RWPE1 (cell line): ENCODE measurements around the gene SLC35E3.

Source experiments
- CTCF ChIA-PET: fragments of 350-600 bp; sonication (Branson Sonifier 250); formaldehyde crosslinking; extraction: SDS; loops from one replicate; lab custom pipeline; 2021; lab: Yijun Ruan, JAX
- POLR2A ChIA-PET: fragments of 400-600 bp; formaldehyde crosslinking; extraction: SDS; loops from one replicate; lab custom pipeline; 2020; ENCODE audit warnings: antibody characterized with exemption; ENCODE audit not compliant: low non-redundant PET; lab: Yijun Ruan, JAX
- DNase-seq: peaks from one replicate; pipeline ENCODE4 v3.0.0; 2012; ENCODE audit warnings: low spot score
- H3K27ac ChIP-seq: fragments of 450-650 bp; 2 replicates; pipeline ENCODE4 v1.5.1; 2017
- TF ChIP-seq, protein P1 (sequence below): fragments of 450-650 bp; conservative IDR thresholded peaks from 2 replicates; pipeline ENCODE4 v1.5.1; 2017; ENCODE audit warnings: low read depth, mild to moderate bottlenecking

The SLC35E3 gene

DNA sequence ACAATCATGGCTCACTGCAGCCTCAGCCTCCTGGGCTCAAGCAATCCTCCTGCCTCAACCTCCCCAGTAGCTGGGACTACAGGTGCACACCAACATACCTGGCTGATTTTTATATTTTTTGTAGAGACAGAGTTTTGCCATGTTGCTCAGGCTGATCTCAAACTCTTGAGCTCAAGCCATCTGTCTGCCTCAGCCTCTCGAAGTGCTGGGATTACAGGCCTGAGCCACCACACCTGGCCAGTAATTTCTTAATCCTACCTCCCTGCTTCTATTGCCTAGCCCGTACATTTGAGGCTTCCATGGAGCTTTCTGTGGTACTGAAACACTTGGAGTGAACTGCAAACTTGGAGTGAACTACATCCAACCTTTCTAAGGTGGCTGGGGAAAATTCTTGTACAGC lies 20.7 kb downstream of the SLC35E3 start:
- no peak overlapping the region for H3K27ac ChIP-seq
- ChIA-PET POLR2A (no interaction called here), CTCF (interaction anchor here (0.6 kb wide), 1 partner anchor 54 kb away, joined by 3 read pairs; no protein-coding TSS in a partner anchor)
- DNase-seq: no peak
- TF ChIP-seq, protein P1, sequence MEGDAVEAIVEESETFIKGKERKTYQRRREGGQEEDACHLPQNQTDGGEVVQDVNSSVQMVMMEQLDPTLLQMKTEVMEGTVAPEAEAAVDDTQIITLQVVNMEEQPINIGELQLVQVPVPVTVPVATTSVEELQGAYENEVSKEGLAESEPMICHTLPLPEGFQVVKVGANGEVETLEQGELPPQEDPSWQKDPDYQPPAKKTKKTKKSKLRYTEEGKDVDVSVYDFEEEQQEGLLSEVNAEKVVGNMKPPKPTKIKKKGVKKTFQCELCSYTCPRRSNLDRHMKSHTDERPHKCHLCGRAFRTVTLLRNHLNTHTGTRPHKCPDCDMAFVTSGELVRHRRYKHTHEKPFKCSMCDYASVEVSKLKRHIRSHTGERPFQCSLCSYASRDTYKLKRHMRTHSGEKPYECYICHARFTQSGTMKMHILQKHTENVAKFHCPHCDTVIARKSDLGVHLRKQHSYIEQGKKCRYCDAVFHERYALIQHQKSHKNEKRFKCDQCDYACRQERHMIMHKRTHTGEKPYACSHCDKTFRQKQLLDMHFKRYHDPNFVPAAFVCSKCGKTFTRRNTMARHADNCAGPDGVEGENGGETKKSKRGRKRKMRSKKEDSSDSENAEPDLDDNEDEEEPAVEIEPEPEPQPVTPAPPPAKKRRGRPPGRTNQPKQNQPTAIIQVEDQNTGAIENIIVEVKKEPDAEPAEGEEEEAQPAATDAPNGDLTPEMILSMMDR: no peak

DNA sequence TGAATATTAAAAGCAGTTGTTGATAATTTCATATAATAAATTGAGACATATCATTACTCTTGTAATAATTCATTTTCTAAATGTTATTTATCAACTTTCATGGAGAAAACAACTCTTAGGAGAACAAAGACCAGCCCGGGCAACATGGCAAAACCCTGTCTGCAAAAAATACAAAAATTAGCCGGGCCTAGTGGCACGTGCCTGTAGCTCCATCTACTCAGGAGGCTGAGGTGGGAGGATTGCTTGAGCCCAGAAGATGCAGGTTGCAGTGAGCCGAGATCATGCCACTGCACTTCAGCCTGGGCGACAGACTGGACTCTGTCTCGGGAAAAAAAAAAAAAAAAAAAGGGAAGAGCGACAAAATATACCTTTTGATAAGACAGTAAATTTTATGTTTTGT lies 21.2 kb downstream of the SLC35E3 start:
- CTCF ChIA-PET: interaction anchor here (0.6 kb wide), 1 partner anchor 53 kb away, joined by 3 read pairs; no protein-coding TSS in a partner anchor
- DNase-seq: no peak
- POLR2A ChIA-PET: no interaction called here
- no peak overlapping the region for H3K27ac ChIP-seq
- TF ChIP-seq, protein P1: no peak

DNA sequence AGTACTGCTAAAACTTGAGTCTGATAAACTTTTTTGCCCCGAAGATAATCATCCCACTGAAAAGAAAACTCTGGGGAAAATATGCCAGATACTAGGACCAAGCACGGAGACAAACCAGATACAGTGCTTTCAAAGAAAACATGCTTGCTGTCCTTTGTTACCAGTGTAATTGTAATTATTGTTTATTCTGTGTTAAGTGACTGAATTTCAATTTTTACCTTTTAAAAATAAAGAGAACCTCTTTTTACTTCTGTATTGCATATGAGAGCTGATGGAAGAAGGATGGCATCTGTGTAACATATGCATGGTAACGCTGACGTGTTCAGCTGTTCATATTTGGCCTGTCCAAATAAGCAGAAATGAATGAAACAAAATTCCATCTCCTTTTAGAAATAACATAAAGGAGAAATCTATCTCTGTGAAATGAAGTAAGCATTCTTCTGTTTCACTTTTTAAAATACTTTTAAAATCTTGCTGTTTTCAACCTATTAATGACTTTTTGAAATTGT lies 22.5 kb downstream of the SLC35E3 start:
- POLR2A ChIA-PET: no interaction called here
- CTCF ChIA-PET: no interaction called here
- TF ChIP-seq, protein P1: no peak

DNA sequence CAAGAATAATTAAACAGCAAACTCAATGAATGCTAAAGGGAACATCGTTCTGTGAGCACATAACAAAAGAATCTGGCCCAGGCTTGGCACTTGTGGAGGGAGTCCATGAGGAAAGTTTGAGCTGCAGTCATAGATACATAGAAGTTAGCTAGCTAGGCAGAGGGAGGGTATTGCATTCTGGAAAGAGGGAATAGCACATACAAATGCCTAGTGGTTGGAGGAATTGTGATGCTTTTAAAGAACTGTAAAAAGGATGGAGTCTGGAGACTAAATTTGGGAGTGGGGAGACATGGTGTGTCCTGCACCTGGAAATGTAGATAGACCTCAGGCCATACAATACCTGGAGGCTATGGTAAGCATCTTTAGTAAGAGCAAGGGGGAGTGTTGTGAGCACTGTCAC lies 24.0 kb downstream of the SLC35E3 start:
- POLR2A ChIA-PET: no interaction called here
- DNase-seq: no peak
- CTCF ChIA-PET: no interaction called here
- no peak overlapping the region for H3K27ac ChIP-seq
- TF ChIP-seq, protein P1: no peak

More for the DNA sequence above, 22.5 kb downstream of the SLC35E3 start:
- no peak for DNase-seq
- H3K27ac ChIP-seq: no peak overlapping the region

DNA sequence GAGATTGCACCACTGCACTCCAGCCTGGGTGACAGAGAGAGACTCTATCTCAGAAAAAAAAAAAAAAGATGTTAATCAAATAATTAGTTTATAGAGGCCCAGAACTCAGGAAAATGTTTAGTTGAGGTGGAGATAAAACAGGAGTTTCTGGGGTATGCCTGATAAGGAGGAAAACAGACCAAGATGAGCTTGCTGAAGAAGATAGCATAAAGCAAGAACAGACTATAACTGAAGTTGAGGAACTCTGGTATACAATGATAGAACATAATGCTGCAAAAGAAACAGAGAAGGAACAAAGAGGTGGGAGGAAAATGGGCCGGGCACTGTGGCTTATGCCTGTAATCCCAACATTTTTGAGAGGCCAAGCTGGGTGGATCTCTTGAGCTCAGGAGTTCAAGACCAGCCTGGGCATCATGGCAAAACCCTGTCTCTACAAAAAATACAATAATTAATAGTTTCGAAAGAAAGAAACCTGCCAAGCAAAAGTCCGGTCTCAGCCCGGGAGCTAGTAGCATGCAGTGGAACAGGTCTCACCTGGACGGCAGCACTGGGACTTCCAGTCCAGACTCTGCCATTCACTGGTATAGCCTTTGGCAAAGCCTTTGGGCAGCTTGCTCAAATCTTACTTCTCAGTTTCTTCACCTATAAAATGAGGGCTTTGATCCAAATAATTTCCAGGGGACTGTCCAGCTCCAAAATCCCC lies 25.4 kb downstream of the SLC35E3 start:
- ChIA-PET POLR2A (no interaction called here), CTCF (no interaction called here)
- TF ChIP-seq, protein P1: no peak
- DNase-seq: no peak
- no peak overlapping the region for H3K27ac ChIP-seq

DNA sequence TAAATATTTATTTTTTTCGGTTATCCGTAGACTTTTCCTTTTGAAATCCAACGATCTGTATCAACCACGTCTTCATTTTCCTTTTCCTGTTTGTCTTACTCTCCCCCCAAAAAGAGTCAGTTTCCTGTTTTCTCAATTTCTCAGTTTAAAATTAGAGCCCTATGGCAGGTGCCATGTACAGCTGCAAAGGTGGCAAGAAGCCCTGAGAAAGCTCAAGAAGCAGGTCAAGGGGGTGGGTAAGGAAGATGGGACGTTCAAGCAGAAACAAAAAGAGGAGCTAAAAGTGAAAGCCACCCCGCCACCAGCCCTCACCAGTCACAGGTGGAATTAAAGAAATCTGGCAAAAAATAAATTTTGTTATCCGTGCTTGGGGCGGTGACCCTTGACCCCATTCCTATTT lies 26.7 kb downstream of the SLC35E3 start:
- no peak overlapping the region for H3K27ac ChIP-seq
- no peak for DNase-seq
- TF ChIP-seq, protein P1: no peak
- ChIA-PET POLR2A (no interaction called here), CTCF (no interaction called here)
